Measurements from ENCODE around the gene MCEE. TPM values are rescaled to one million over a fixed set of nuclear protein-coding genes. Genes with fewer than 3 reads are reported as not detected.
"Not testable (repeated sequence)": the region's sequence is repeated elsewhere in the genome, so short reads cannot be mapped to it uniquely, and the experiment has no call there.

Gene MCEE
- total and polyA plus RNA-seq, 4 donors: 16.4 to 32.3 (median 21.6) TPM

- not testable (repeated sequence) for H3K27me3 ChIP-seq (ENCODE audit: control insufficient read depth in 3 of 3, insufficient read depth in 3 of 3, low read length in 2 of 3); H3K9ac ChIP-seq (ENCODE audit: insufficient read depth in 1 of 2, low read length in 2 of 2); H3K27ac ChIP-seq (ENCODE audit: low read depth in 1 of 2, low read length in 1 of 2); DNase-seq; H3K36me3 ChIP-seq (ENCODE audit: control insufficient read depth in 4 of 4, insufficient read depth in 4 of 4, low read length in 4 of 4); H3K4me1 ChIP-seq (ENCODE audit: control insufficient read depth in 5 of 5, insufficient read depth in 5 of 5, low read length in 5 of 5); ATAC-seq (ENCODE audit: insufficient read depth, low FRiP score); H3K4me3 ChIP-seq; H3K9me3 ChIP-seq (ENCODE audit: control insufficient read depth in 4 of 4, insufficient read depth in 3 of 4, low read length in 3 of 4)
- WGBS, 2 donors: 55 to 68% methylated on average over 10 of the region's 13 CpGs
Observed at GRCh38 chr2:71083752-71084312, 46.2 kb downstream of the MCEE start.

- not testable (repeated sequence) for ATAC-seq (ENCODE audit: insufficient read depth, low FRiP score); H3K9ac ChIP-seq (ENCODE audit: insufficient read depth in 1 of 2, low read length in 2 of 2); H3K27ac ChIP-seq (ENCODE audit: low read depth in 1 of 2, low read length in 1 of 2); DNase-seq; H3K27me3 ChIP-seq (ENCODE audit: control insufficient read depth in 3 of 3, insufficient read depth in 3 of 3, low read length in 2 of 3); H3K4me1 ChIP-seq (ENCODE audit: control insufficient read depth in 5 of 5, insufficient read depth in 5 of 5, low read length in 5 of 5); H3K4me3 ChIP-seq; H3K36me3 ChIP-seq (ENCODE audit: control insufficient read depth in 4 of 4, insufficient read depth in 4 of 4, low read length in 4 of 4); H3K9me3 ChIP-seq (ENCODE audit: control insufficient read depth in 4 of 4, insufficient read depth in 3 of 4, low read length in 3 of 4)
- WGBS, 2 donors: no CpG with 5 or more reads among the region's 3 CpGs
Observed at GRCh38 chr2:71083297-71083696, 46.7 kb downstream of the MCEE start.

GRCh38 chr2:71082402-71083252 is 47.4 kb downstream of the MCEE start:
- Histone ChIP-seq H3K27me3 (ENCODE audit: control insufficient read depth in 3 of 3, insufficient read depth in 3 of 3, low read length in 2 of 3) (peaks cover 0 to 3% (median 2%) of the 10 kb centered on the region in 3 donors), H3K4me3 (no peak overlapping the region), H3K27ac (ENCODE audit: low read depth in 1 of 2, low read length in 1 of 2) (no peak overlapping the region), H3K9me3 (ENCODE audit: control insufficient read depth in 4 of 4, insufficient read depth in 3 of 4, low read length in 3 of 4) (no peaks in the 10 kb centered on the region), H3K9ac (ENCODE audit: insufficient read depth in 1 of 2, low read length in 2 of 2) (no peak overlapping the region), H3K4me1 (ENCODE audit: control insufficient read depth in 5 of 5, insufficient read depth in 5 of 5, low read length in 5 of 5) (no peaks in the 10 kb centered on the region), H3K36me3 (ENCODE audit: control insufficient read depth in 4 of 4, insufficient read depth in 4 of 4, low read length in 4 of 4) (peaks cover 2 to 8% (median 3%) of the 10 kb centered on the region in 4 donors)
- DNase-seq (no peak), ATAC-seq (ENCODE audit: insufficient read depth, low FRiP score) (no peak)
- TF ChIP-seq, protein P1, sequence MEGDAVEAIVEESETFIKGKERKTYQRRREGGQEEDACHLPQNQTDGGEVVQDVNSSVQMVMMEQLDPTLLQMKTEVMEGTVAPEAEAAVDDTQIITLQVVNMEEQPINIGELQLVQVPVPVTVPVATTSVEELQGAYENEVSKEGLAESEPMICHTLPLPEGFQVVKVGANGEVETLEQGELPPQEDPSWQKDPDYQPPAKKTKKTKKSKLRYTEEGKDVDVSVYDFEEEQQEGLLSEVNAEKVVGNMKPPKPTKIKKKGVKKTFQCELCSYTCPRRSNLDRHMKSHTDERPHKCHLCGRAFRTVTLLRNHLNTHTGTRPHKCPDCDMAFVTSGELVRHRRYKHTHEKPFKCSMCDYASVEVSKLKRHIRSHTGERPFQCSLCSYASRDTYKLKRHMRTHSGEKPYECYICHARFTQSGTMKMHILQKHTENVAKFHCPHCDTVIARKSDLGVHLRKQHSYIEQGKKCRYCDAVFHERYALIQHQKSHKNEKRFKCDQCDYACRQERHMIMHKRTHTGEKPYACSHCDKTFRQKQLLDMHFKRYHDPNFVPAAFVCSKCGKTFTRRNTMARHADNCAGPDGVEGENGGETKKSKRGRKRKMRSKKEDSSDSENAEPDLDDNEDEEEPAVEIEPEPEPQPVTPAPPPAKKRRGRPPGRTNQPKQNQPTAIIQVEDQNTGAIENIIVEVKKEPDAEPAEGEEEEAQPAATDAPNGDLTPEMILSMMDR (IDR thresholded peaks at IDR 0.05; ENCODE audit: control extremely low read depth, extremely low read depth): no peak
- 80 to 87% methylated on average over 5 of the region's 5 CpGs for WGBS, 2 donors

GRCh38 chr2:71078624-71079023 is 51.4 kb downstream of the MCEE start:
- ATAC-seq (ENCODE audit: insufficient read depth, low FRiP score) (no peak), DNase-seq (no peak)
- Histone ChIP-seq H3K9me3 (ENCODE audit: control insufficient read depth in 4 of 4, insufficient read depth in 3 of 4, low read length in 3 of 4) (no peaks in the 10 kb centered on the region), H3K36me3 (ENCODE audit: control insufficient read depth in 4 of 4, insufficient read depth in 4 of 4, low read length in 4 of 4) (peaks cover 12 to 29% (median 14%) of the 10 kb centered on the region in 4 donors), H3K4me1 (ENCODE audit: control insufficient read depth in 5 of 5, insufficient read depth in 5 of 5, low read length in 5 of 5) (no peaks in the 10 kb centered on the region), H3K4me3 (no peak overlapping the region), H3K9ac (ENCODE audit: insufficient read depth in 1 of 2, low read length in 2 of 2) (no peak overlapping the region), H3K27ac (ENCODE audit: low read depth in 1 of 2, low read length in 1 of 2) (no peak overlapping the region), H3K27me3 (ENCODE audit: control insufficient read depth in 3 of 3, insufficient read depth in 3 of 3, low read length in 2 of 3) (no peaks in the 10 kb centered on the region)
- TF ChIP-seq, protein P1 (IDR thresholded peaks at IDR 0.05; ENCODE audit: control extremely low read depth, extremely low read depth): no peak
- WGBS, 2 donors: 82 to 90% methylated on average over 3 of the region's 3 CpGs
